Lower lobe of right lung (tissue), 2 donors: ENCODE data around the gene BEND7. TPM values are rescaled to one million over a fixed set of nuclear protein-coding genes. Genes with fewer than 3 reads are reported as not detected.

Experiments
- ATAC-seq, 2 donors: fragments of 200-7000 bp; cut with Tn5 transposase; one replicate each; pipeline ENCODE4 v1.9.1; 2020 to 2022; ENCODE audit warnings: mild to moderate bottlenecking in 2 of 2, moderate library complexity in 2 of 2
- DNase-seq: peaks from one replicate; pipeline ENCODE4 v3.0.0-alpha.2; 2020
- H3K27ac ChIP-seq: fragments of 200-600 bp; one replicate; pipeline ENCODE4 v1.8.0; 2022
- H3K27me3 ChIP-seq: fragments of 200-600 bp; one replicate; pipeline ENCODE4 v1.8.0; 2022; ENCODE audit warnings: low read depth
- H3K36me3 ChIP-seq: fragments of 200-600 bp; one replicate; pipeline ENCODE4 v1.8.0; 2022; ENCODE audit warnings: mild to moderate bottlenecking
- H3K4me1 ChIP-seq: fragments of 200-600 bp; one replicate; pipeline ENCODE4 v1.8.0; 2022
- H3K4me3 ChIP-seq: fragments of 200-600 bp; one replicate; pipeline ENCODE4 v1.8.0; 2022; ENCODE audit warnings: mild to moderate bottlenecking
- H3K9me3 ChIP-seq: fragments of 200-600 bp; one replicate; pipeline ENCODE4 v1.8.0; 2022
- CTCF ChIP-seq: fragments of 200-600 bp; IDR thresholded peaks from one replicate; pipeline ENCODE4 v1.8.0; 2022; ENCODE audit warnings: antibody characterized with exemption, mild to moderate bottlenecking
- intact Hi-C: fragments of 100-400 bp; cut with DNase I; formaldehyde crosslinking; loops from one replicate; pipeline ENCODE4 v1.11.0; 2022
- total RNA-seq: library from RNA; stranded (reverse); fragmentation: NEBNext Ultra II Directional; extraction: Animal tissue kit (Norgen Biotek cat#: 25700); gene quantifications from one replicate; pipeline ENCODE4 v1.2.1, GENCODE V29; 2021
- donor health status: DM: no; HTN: yes; CAD: no; lungs with severe emphysema.

The BEND7 gene
- total RNA-seq, 1 donor from 2014 or later = 16.9 TPM

DNA sequence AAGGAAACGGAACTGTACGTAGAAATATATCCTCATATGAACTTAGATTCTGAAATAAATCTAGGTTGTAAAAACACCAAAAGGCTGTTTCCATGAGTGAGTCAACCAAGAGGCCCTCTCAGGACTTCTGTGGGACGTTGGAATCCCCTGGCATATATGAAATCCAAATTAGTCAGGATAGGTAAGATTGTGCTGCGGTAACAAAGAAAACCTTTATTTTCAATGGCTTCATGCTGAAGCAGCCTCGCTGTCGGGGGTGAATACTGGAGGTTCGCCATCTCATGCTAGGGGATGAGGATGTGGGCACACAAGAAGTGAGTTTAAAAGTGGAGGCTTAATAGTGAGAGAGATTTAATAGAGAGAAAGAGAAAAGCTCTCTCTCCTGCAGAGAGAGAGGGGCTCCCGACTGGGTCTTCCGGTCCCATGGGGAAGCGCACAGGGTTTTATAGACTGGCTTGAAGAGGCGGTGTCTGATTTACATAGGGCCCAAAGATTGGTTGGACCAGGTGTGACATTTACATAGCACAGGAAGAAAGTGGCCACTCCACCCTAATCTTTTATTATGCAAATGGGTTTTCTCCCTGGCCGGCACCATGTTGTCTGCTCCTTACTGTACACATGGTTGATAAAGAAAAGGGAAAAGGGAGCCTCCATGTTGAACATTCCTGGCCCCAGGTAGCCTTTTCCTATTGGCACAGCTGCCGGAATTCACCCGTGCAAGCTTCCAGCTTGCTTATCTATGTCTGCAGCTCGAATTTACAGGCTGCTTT lies 128.4 kb downstream of the BEND7 start:
- H3K9me3 ChIP-seq = no peaks in the 10 kb centered on the region
- H3K36me3 ChIP-seq = no peaks in the 10 kb centered on the region
- intact Hi-C loops = no loop called here
- no peak overlapping the region for H3K27ac ChIP-seq
- H3K4me1 ChIP-seq = no peaks in the 10 kb centered on the region
- DNase-seq (no peak), ATAC-seq (no peak)
- no peak overlapping the region for H3K4me3 ChIP-seq
- H3K27me3 ChIP-seq = no peaks in the 10 kb centered on the region
- no peak for TF ChIP-seq CTCF

DNA sequence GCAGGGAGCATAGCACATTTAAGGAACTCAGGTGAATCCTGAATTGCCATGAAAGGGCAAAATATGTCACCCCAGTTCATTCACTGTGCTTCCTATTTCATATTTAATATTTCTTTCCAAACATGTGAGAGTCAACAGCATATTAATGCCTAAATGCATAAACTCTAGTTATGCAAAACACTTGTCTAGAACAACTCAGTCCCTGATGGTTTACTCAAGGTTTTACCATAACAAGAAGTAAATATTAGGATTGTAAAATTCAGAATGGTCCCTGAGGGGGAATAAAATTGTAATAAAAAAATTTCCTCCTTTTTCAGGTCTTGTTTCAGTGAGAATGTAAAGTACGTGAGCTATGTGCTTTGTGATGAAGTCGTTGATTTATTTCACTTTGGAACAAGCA lies 129.1 kb downstream of the BEND7 start:
- H3K27ac ChIP-seq = no peak overlapping the region
- no peak overlapping the region for H3K4me3 ChIP-seq
- DNase-seq (no peak), ATAC-seq (no peak)
- intact Hi-C loops = no loop called here
- no peaks in the 10 kb centered on the region for H3K27me3 ChIP-seq
- no peaks in the 10 kb centered on the region for H3K9me3 ChIP-seq
- no peak for TF ChIP-seq CTCF
- H3K4me1 ChIP-seq = no peaks in the 10 kb centered on the region
- H3K36me3 ChIP-seq = no peaks in the 10 kb centered on the region

- Histone ChIP-seq H3K4me3 (no peak overlapping the region), H3K27me3 (no peaks in the 10 kb centered on the region), H3K27ac (no peak overlapping the region), H3K9me3 (no peaks in the 10 kb centered on the region), H3K36me3 (no peaks in the 10 kb centered on the region), H3K4me1 (no peaks in the 10 kb centered on the region)
- ATAC-seq (no peak), DNase-seq (no peak)
- intact Hi-C loops = no loop called here
- TF ChIP-seq CTCF = no peak
These were observed 129.6 kb downstream of the BEND7 start for GRCh38 chr10:13399236-13399635.

GRCh38 chr10:13397052-13397451 lies 131.8 kb downstream of the BEND7 start:
- intact Hi-C loops = no loop called here

DNA sequence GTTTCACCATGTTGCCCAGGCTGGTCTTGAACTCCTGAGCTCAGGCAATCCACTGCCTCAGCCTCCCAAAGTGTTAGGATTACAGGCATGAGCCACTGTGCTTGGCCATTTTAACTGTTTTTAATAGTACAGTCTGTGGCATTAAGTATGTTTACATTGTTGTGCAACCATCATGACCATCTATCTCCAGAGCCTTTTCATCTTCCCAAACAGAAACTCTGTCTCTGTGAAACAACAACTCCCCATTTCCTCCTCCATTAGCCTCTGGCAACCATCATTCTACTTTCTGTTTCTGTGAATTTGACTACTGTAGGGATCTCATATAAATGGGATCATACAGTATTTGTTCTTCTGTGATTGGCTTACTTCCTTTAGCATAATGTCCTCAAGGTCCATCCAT lies 132.4 kb downstream of the BEND7 start:
- H3K9me3 ChIP-seq = no peaks in the 10 kb centered on the region
- no peak for TF ChIP-seq CTCF
- no peak for ATAC-seq
- no peaks in the 10 kb centered on the region for H3K4me1 ChIP-seq
- no peaks in the 10 kb centered on the region for H3K36me3 ChIP-seq
- H3K27me3 ChIP-seq = no peaks in the 10 kb centered on the region
- no peak overlapping the region for H3K4me3 ChIP-seq
- no peak for DNase-seq
- intact Hi-C loops = no loop called here
- no peak overlapping the region for H3K27ac ChIP-seq

More at GRCh38 chr10:13397052-13397451, 131.8 kb downstream of the BEND7 start:
- H3K4me3 ChIP-seq = no peak overlapping the region
- H3K9me3 ChIP-seq = no peaks in the 10 kb centered on the region
- H3K36me3 ChIP-seq = no peaks in the 10 kb centered on the region
- no peaks in the 10 kb centered on the region for H3K4me1 ChIP-seq
- H3K27me3 ChIP-seq = no peaks in the 10 kb centered on the region
- TF ChIP-seq CTCF = no peak
- H3K27ac ChIP-seq = no peak overlapping the region
- DNase-seq (no peak), ATAC-seq (no peak)
